ENCODE results near the gene CHRNA10.

GRCh38 chr11:3685923-3686322 lies 14.7 kb upstream of the CHRNA10 start:
- TF ChIP-seq EP300 (IDR thresholded peaks at IDR 0.05; ENCODE audit: low read depth) (no peak), POLR2AphosphoS5 (IDR thresholded peaks at IDR 0.05) (no peak)

Data from transverse colon (tissue), 3 donors.